Keratinocyte (primary cell): ENCODE measurements around the gene MRPS14. TPM values are rescaled to one million over a fixed set of nuclear protein-coding genes. Genes with fewer than 3 reads are reported as not detected.

ENCODE experiments used
- DNase-seq: peaks from one replicate; pipeline ENCODE4 v3.0.0-alpha.2; 2011; ENCODE audit warnings: low read depth, missing footprints, low spot score
- FAIRE-seq: peaks from 2 replicates; lab custom pipeline; 2011; peaks lifted over from hg19 to GRCh38; lab: Jason Lieb, UNC
- H2AFZ ChIP-seq: 2 replicates; pipeline ENCODE4 v1.6.0; 2012; ENCODE audit warnings: low read length, control low read depth, inconsistent platforms; ENCODE audit not compliant: control insufficient read depth
- H3K27ac ChIP-seq: 2 replicates; pipeline ENCODE4 v1.5.1; 2011; ENCODE audit warnings: low read length; ENCODE audit not compliant: control insufficient read depth, insufficient read depth
- H3K27me3 ChIP-seq: 3 replicates; pipeline ENCODE4 v1.6.0; 2011; ENCODE audit warnings: low read length; ENCODE audit not compliant: control insufficient read depth, insufficient read depth; ENCODE audit errors: extremely low read depth
- H3K36me3 ChIP-seq, 2 experiments: 2 replicates in 1 of 2; 3 replicates in 1 of 2; pipeline ENCODE4 v1.5.1; 2011; ENCODE audit warnings: low read length in 2 of 2, mild to moderate bottlenecking in 1 of 2; ENCODE audit not compliant: control insufficient read depth in 2 of 2, insufficient read depth in 2 of 2; ENCODE audit errors: extremely low read depth in 1 of 2
- H3K4me1 ChIP-seq: 3 replicates; pipeline ENCODE4 v1.5.1; 2011; ENCODE audit warnings: low read length; ENCODE audit not compliant: control insufficient read depth, insufficient read depth; ENCODE audit errors: extremely low read depth
- H3K4me2 ChIP-seq: 3 replicates; pipeline ENCODE4 v1.6.0; 2011; ENCODE audit warnings: low read depth, low read length; ENCODE audit not compliant: control insufficient read depth, insufficient read depth; ENCODE audit errors: extremely low read depth
- H3K4me3 ChIP-seq, 3 experiments: fragments of 200-600 bp in 1 of 3; sonication (generic) in 1 of 3; 2 replicates in 2 of 3; 3 replicates in 1 of 3; pipeline ENCODE4 v1.5.1; 2011 to 2016; ENCODE audit warnings: low read length in 3 of 3, mild to moderate bottlenecking in 3 of 3, control low read depth in 2 of 3, inconsistent platforms in 1 of 3, low read depth in 1 of 3, mixed read lengths in 1 of 3, mixed run types in 1 of 3, moderate library complexity in 1 of 3; ENCODE audit not compliant: control insufficient read depth in 2 of 3, insufficient read depth in 2 of 3; ENCODE audit errors: extremely low read depth in 1 of 3
- H3K79me2 ChIP-seq: 2 replicates; pipeline ENCODE4 v1.6.0; 2012; ENCODE audit warnings: low read length; ENCODE audit not compliant: control insufficient read depth, insufficient read depth
- H3K9ac ChIP-seq: 3 replicates; pipeline ENCODE4 v1.6.0; 2011; ENCODE audit warnings: low read length; ENCODE audit not compliant: control insufficient read depth, insufficient read depth; ENCODE audit errors: extremely low read depth
- H3K9me1 ChIP-seq: 3 replicates; pipeline ENCODE4 v1.6.0; 2011; ENCODE audit warnings: low read length; ENCODE audit not compliant: control insufficient read depth, insufficient read depth; ENCODE audit errors: extremely low read depth
- H3K9me3 ChIP-seq: 2 replicates; pipeline ENCODE4 v1.5.1; 2012; ENCODE audit warnings: low read depth, low read length; ENCODE audit not compliant: control insufficient read depth
- H4K20me1 ChIP-seq: 3 replicates; pipeline ENCODE4 v1.6.0; 2011; ENCODE audit warnings: low read length; ENCODE audit not compliant: control insufficient read depth, insufficient read depth; ENCODE audit errors: extremely low read depth
- CTCF ChIP-seq, 3 experiments: IDR thresholded peaks in 1 of 3; conservative IDR thresholded peaks in 1 of 3; optimal IDR thresholded peaks in 1 of 3; 2 replicates in 2 of 3; 3 replicates in 1 of 3; pipeline versions ENCODE3 to v1.5.1; 2011; ENCODE audit warnings: low read length in 3 of 3, mild to moderate bottlenecking in 3 of 3, moderate library complexity in 2 of 3, control low read depth in 1 of 3, inconsistent platforms in 1 of 3; ENCODE audit not compliant: insufficient read depth in 2 of 3; ENCODE audit errors: extremely low read depth in 1 of 3
- EZH2 ChIP-seq: IDR thresholded peaks from one replicate; pipeline ENCODE4 v1.6.1; 2012; ENCODE audit warnings: inconsistent platforms, mild to moderate bottlenecking, low read length, moderate library complexity
- dilution Hi-C: fragments of 300-500 bp; cut with MboI; formaldehyde crosslinking; loops from one replicate; pipeline ENCODE4 v1.7.0; 2020; ENCODE audit warnings: low sequenced_read_pairs; ENCODE audit not compliant: extremely low pct_ligation_motif_present
- polyA plus RNA-seq, 5 experiments: library from polyadenylated mRNA; depleted of rRNA in 3 of 5; stranded (reverse) in 3 of 5; stranded (forward) in 1 of 5; unstranded in 1 of 5; fragments of >200 nt; gene quantifications; 1 replicate in 1 of 5; 2 replicates in 3 of 5; 3 replicates in 1 of 5; pipeline versions ENCODE4 v1.2.1 to v1.2.3, GENCODE V29; 2011 to 2012; ENCODE audit warnings: missing spikeins in 2 of 5, low read depth in 1 of 5, low replicate concordance in 1 of 5

MRPS14 gene
- polyA plus RNA-seq, 1 donor (not counting 4 experiments of a cell fraction or from before 2014, with no cell fraction given), result 35.2 TPM

- FAIRE-seq, result peak; percentile 55
- peak overlapping the region; percentile 66 for H3K9ac ChIP-seq
Observed at GRCh38 chr1:174990382-174990999, 32.7 kb downstream of the MRPS14 start.

GRCh38 chr1:174989536-174990220, 33.5 kb downstream of the MRPS14 start:
- peak overlapping the region; percentile 64 for H2AFZ ChIP-seq
- dilution Hi-C loops, result no loop called here
- no peaks in the 10 kb centered on the region for H3K9me1 ChIP-seq
- H3K4me2 ChIP-seq, result peak overlapping the region; percentile 72
- TF ChIP-seq EZH2 (no peak), CTCF (optimal IDR thresholded peaks at IDR 0.05 in 1 of 3, IDR thresholded peaks at IDR 0.05 in 1 of 3, conservative IDR thresholded peaks at IDR 0.05 in 1 of 3; ENCODE audit: extremely low read depth in 1 of 3, insufficient read depth in 2 of 3, low read length in 3 of 3) (no peak)
- H3K4me3 ChIP-seq, result no peak overlapping the region
- H3K9ac ChIP-seq, result no peak overlapping the region
- no peaks in the 10 kb centered on the region for H3K79me2 ChIP-seq
- no peaks in the 10 kb centered on the region for H3K9me3 ChIP-seq
- no peak for DNase-seq
- FAIRE-seq, result no peak
- no peaks in the 10 kb centered on the region for H3K27me3 ChIP-seq
- H4K20me1 ChIP-seq, result no peaks in the 10 kb centered on the region
- no peaks in the 10 kb centered on the region for H3K36me3 ChIP-seq
- H3K4me1 ChIP-seq, result peaks cover 6% of the 10 kb centered on the region
- H3K27ac ChIP-seq, result peak overlapping the region; percentile 13

More at GRCh38 chr1:174990382-174990999, 32.7 kb downstream of the MRPS14 start:
- H3K4me3 ChIP-seq, result peak overlapping the region; percentile 37 to 79 (median 58)
- TF ChIP-seq CTCF (optimal IDR thresholded peaks at IDR 0.05 in 1 of 3, IDR thresholded peaks at IDR 0.05 in 1 of 3, conservative IDR thresholded peaks at IDR 0.05 in 1 of 3; ENCODE audit: extremely low read depth in 1 of 3, insufficient read depth in 2 of 3, low read length in 3 of 3) (no peak), EZH2 (no peak)
- no peaks in the 10 kb centered on the region for H3K9me3 ChIP-seq
- H3K27me3 ChIP-seq, result no peaks in the 10 kb centered on the region
- H2AFZ ChIP-seq, result peak overlapping the region; percentile 83
- dilution Hi-C loops, result no loop called here
- peak overlapping the region; percentile 58 for H3K27ac ChIP-seq
- H4K20me1 ChIP-seq, result no peaks in the 10 kb centered on the region
- H3K4me2 ChIP-seq, result peak overlapping the region; percentile 72
- H3K4me1 ChIP-seq, result peaks cover 6% of the 10 kb centered on the region
- DNase-seq, result no peak
- H3K79me2 ChIP-seq, result no peaks in the 10 kb centered on the region
- H3K9me1 ChIP-seq, result peaks cover 3% of the 10 kb centered on the region
- no peaks in the 10 kb centered on the region for H3K36me3 ChIP-seq
